HG03432 (cell line): Measurements from ENCODE around the gene ATAD2B.
"Not testable (repeated sequence)": the region's sequence is repeated elsewhere in the genome, so short reads cannot be mapped to it uniquely, and the experiment has no call there.

ENCODE experiments used
- ATAC-seq: cut with Tn5 transposase; IDR thresholded peaks from one replicate; pipeline ENCODE4 v1.9.1; 2021; ENCODE audit warnings: mild to moderate bottlenecking, moderate library complexity; ENCODE audit not compliant: unreplicated experiment

Gene ATAD2B

GRCh38 chr2:23794234-23794633, 132.7 kb downstream of the ATAD2B start:
- ATAC-seq, result no peak

- ATAC-seq, result no peak
Measured at GRCh38 chr2:23793476-23793875, 133.4 kb downstream of the ATAD2B start.

GRCh38 chr2:23791030-23791429, 135.9 kb downstream of the ATAD2B start:
- ATAC-seq, result no peak

GRCh38 chr2:23789012-23789411, 137.9 kb downstream of the ATAD2B start:
- no peak for ATAC-seq

GRCh38 chr2:23788100-23788499, 138.8 kb downstream of the ATAD2B start:
- peak; percentile 92 for ATAC-seq

- no peak for ATAC-seq
Measured at GRCh38 chr2:23784971-23785370, 142.0 kb downstream of the ATAD2B start.

- ATAC-seq, result no peak
Measured at GRCh38 chr2:23782646-23783045, 144.3 kb downstream of the ATAD2B start.

- no peak for ATAC-seq
Measured at GRCh38 chr2:23782126-23782525, 144.8 kb downstream of the ATAD2B start.

- ATAC-seq, result not testable (repeated sequence)
Measured at GRCh38 chr2:23780465-23780864, 146.5 kb downstream of the ATAD2B start.

GRCh38 chr2:23777826-23778225, 149.1 kb downstream of the ATAD2B start:
- ATAC-seq, result no peak

- no peak for ATAC-seq
Measured at GRCh38 chr2:23776021-23776420, 150.9 kb downstream of the ATAD2B start.

GRCh38 chr2:23772684-23773083, 154.2 kb downstream of the ATAD2B start:
- peak; percentile 87 for ATAC-seq

- ATAC-seq, result no peak
Measured at GRCh38 chr2:23772056-23772455, 154.9 kb downstream of the ATAD2B start.

GRCh38 chr2:23769364-23769763, 157.6 kb downstream of the ATAD2B start:
- ATAC-seq, result no peak

GRCh38 chr2:23767876-23768621, 158.9 kb downstream of the ATAD2B start:
- no peak for ATAC-seq

- no peak for ATAC-seq
Measured at GRCh38 chr2:23762141-23762540, 164.8 kb downstream of the ATAD2B start.

- no peak for ATAC-seq
Measured at GRCh38 chr2:23761638-23762037, 165.3 kb downstream of the ATAD2B start.

GRCh38 chr2:23760736-23761135, 166.2 kb downstream of the ATAD2B start:
- no peak for ATAC-seq

- ATAC-seq, result no peak
Measured at GRCh38 chr2:23757686-23758433, 169.1 kb downstream of the ATAD2B start.

GRCh38 chr2:23756593-23757292, 170.2 kb downstream of the ATAD2B start:
- no peak for ATAC-seq

GRCh38 chr2:23754970-23755369, 172.0 kb downstream of the ATAD2B start:
- ATAC-seq, result no peak
